Right lobe of liver (tissue), 4 donors: ENCODE measurements around the gene IL13RA2.

ENCODE experiments used
- POLR2A ChIP-seq: fragments of 450-650 bp; IDR thresholded peaks from one replicate; pipeline ENCODE4 v1.6.1; 2017; ENCODE audit warnings: antibody characterized with exemption, mild to moderate bottlenecking
- TF ChIP-seq, protein P1 (sequence below), 4 donors: fragments of 200-600 bp in 3 of 4; fragments of 450-650 bp in 1 of 4; IDR thresholded peaks; one replicate each; pipeline versions ENCODE4 v1.5.1 to v1.8.0; 2016 to 2022; ENCODE audit warnings: antibody characterized with exemption in 4 of 4, mild to moderate bottlenecking in 2 of 4
- donor health status: DM: no; HTN: no; CAD: no.
- donor health status: DM: no; HTN: no; CAD: no.
- donor health status: DM: no; HTN: yes; CAD: no.

DNA sequence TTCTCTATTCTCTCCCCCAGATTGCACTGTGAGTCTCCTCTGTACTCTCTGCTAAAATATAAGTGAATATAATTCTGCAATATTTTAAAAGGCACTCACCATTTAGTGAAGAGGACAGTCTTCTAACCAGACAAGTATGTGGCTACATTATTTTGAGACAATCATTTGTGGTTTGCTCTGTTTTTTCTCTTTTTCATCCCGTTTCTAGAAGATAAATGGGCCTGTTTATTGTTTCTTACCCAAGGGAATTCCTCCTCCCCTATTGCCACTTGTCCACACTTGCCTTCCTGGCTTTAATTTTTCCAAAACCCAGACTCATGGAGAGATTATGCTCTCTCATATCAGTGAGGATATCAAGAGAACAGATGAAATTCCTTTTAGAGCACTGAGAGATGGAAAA, 18.6 kb upstream of the IL13RA2 start:
- TF ChIP-seq, protein P1, sequence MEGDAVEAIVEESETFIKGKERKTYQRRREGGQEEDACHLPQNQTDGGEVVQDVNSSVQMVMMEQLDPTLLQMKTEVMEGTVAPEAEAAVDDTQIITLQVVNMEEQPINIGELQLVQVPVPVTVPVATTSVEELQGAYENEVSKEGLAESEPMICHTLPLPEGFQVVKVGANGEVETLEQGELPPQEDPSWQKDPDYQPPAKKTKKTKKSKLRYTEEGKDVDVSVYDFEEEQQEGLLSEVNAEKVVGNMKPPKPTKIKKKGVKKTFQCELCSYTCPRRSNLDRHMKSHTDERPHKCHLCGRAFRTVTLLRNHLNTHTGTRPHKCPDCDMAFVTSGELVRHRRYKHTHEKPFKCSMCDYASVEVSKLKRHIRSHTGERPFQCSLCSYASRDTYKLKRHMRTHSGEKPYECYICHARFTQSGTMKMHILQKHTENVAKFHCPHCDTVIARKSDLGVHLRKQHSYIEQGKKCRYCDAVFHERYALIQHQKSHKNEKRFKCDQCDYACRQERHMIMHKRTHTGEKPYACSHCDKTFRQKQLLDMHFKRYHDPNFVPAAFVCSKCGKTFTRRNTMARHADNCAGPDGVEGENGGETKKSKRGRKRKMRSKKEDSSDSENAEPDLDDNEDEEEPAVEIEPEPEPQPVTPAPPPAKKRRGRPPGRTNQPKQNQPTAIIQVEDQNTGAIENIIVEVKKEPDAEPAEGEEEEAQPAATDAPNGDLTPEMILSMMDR (IDR thresholded peaks at IDR 0.05) = no peak
- TF ChIP-seq POLR2A = no peak
